ENCODE data around the gene CLDN18. TPM values are rescaled to one million over a fixed set of nuclear protein-coding genes. Genes with fewer than 3 reads are reported as not detected.

Gene CLDN18
- total RNA-seq, 1 donor from 2014 or later = not detected

DNA sequence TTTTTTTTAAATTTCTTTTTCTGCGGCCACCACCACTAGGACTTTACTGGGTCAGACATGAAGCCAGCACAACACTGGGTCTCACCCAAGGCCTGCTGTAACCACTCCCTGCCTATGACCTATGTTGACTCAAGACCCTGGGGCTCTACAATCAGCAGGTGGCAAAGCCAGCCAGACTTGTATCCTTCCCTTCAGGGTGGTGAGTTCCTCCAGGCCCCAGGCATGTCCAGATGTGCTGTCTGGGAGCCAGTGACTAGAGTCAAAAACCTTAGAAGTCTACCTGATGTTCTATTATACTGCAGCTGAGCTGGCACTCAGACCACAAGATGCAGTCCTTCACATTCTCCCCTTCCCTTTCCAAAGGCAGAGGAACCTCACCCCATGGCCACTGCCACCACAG lies 31.6 kb upstream of the CLDN18 start:
- no peak overlapping the region for H3K27ac Mint-ChIP-seq
- CTCF ChIA-PET = no interaction called here
- intact Hi-C loops (cut with micrococcal nuclease) = no loop called here
- no peak for TF ChIP-seq CTCF (IDR thresholded peaks at IDR 0.05)
- no peaks in the 10 kb centered on the region for H3K9me3 Mint-ChIP-seq
- no peaks in the 10 kb centered on the region for H3K36me3 Mint-ChIP-seq (ENCODE audit: low read depth)
- no peak overlapping the region for H3K4me3 Mint-ChIP-seq
- DNase-seq = no peak
- ATAC-seq (ENCODE audit: low read depth) = no peak
- H3K27me3 Mint-ChIP-seq = peaks cover 8% of the 10 kb centered on the region
- no peaks in the 10 kb centered on the region for H3K4me1 Mint-ChIP-seq
- POLR2A ChIA-PET = no interaction called here

GRCh38 chr3:137987723-137988122 lies 22.2 kb upstream of the CLDN18 start:
- intact Hi-C loops (cut with micrococcal nuclease) = no loop called here
- no peaks in the 10 kb centered on the region for H3K4me1 Mint-ChIP-seq
- H3K9me3 Mint-ChIP-seq = no peaks in the 10 kb centered on the region
- POLR2A ChIA-PET = no interaction called here
- H3K27ac Mint-ChIP-seq = no peak overlapping the region
- TF ChIP-seq CTCF (IDR thresholded peaks at IDR 0.05) = no peak
- CTCF ChIA-PET = no interaction called here
- no peak for DNase-seq
- H3K4me3 Mint-ChIP-seq = no peak overlapping the region
- no peak for ATAC-seq (ENCODE audit: low read depth)
- peaks cover 2% of the 10 kb centered on the region for H3K27me3 Mint-ChIP-seq
- no peaks in the 10 kb centered on the region for H3K36me3 Mint-ChIP-seq (ENCODE audit: low read depth)

DNA sequence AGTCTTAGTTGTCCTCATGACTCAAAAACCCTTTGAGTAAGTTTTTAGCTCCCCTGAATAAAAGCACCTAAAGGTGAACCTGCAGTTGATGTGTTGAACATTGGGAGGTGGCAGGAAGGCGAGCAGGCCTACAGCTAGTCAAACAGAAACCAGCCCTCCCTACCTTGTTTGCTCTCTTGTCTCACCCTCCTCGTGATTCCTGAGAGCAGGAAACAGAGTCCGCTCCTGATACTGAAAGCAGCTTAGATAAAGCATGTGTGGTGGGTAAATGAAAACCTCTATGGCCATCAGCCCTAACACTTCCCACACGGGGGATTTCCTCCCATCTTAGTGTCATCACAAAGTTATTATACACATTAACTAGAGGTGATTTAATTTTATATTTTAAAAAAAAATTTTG lies 21.8 kb upstream of the CLDN18 start:
- CTCF ChIA-PET = no interaction called here
- peaks cover 1% of the 10 kb centered on the region for H3K9me3 Mint-ChIP-seq
- no peak overlapping the region for H3K27ac Mint-ChIP-seq

DNA sequence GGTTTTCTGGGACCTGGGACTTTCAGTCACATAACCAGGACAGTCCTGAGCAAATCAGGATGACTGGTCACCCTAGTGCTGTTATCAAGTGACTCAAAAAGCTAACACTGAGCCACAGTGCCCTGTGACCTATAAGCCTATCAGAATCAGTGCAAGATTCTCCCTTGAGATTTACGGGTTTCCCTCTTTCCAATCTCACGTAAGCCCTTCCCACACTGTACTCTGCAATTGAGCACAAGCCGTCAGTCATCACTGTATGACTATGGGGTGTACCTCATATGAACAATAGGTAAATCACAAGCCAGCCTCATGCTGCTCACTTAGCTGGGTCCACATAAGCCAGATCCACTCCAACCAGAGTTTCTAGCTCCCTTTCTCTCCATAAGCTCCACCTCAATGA lies 21.0 kb upstream of the CLDN18 start:
- DNase-seq (no peak), ATAC-seq (ENCODE audit: low read depth) (no peak)
- POLR2A ChIA-PET = no interaction called here
- Mint-ChIP-seq H3K9me3 (peaks cover 8% of the 10 kb centered on the region), H3K27ac (no peak overlapping the region), H3K36me3 (ENCODE audit: low read depth) (no peaks in the 10 kb centered on the region), H3K4me1 (no peaks in the 10 kb centered on the region), H3K4me3 (no peak overlapping the region), H3K27me3 (no peaks in the 10 kb centered on the region)
- no peak for TF ChIP-seq CTCF (IDR thresholded peaks at IDR 0.05)
- intact Hi-C loops (cut with micrococcal nuclease) = no loop called here
- CTCF ChIA-PET = no interaction called here

More for the DNA sequence above, 21.8 kb upstream of the CLDN18 start:
- Mint-ChIP-seq H3K4me3 (no peak overlapping the region), H3K36me3 (ENCODE audit: low read depth) (no peaks in the 10 kb centered on the region), H3K4me1 (no peaks in the 10 kb centered on the region), H3K27me3 (peaks cover under 1% of the 10 kb centered on the region)
- DNase-seq (no peak), ATAC-seq (ENCODE audit: low read depth) (no peak)
- no peak for TF ChIP-seq CTCF (IDR thresholded peaks at IDR 0.05)
- intact Hi-C loops (cut with micrococcal nuclease) = no loop called here
- POLR2A ChIA-PET = no interaction called here

DNA sequence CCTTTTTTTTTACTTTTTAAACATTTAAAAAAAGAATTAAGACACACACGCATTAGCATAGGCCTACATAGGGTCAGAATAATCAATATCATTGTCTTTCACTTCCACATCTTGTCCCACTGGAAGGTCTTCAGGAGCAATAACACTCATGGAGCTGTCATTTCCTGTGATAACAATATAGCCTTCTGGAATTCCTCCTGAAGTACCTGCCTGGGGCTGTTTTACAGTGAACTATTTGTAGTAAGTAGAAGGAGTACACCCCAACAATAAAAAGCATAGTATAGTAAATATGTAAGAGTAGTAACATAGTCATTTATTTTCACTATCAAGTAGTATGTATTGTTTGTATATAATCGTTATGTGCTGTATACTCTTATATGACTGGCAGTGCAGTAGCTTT lies 19.5 kb upstream of the CLDN18 start:
- ATAC-seq (ENCODE audit: low read depth) (no peak), DNase-seq (no peak)
- POLR2A ChIA-PET = no interaction called here
- Mint-ChIP-seq H3K36me3 (ENCODE audit: low read depth) (no peaks in the 10 kb centered on the region), H3K9me3 (peaks cover 13% of the 10 kb centered on the region), H3K4me3 (no peak overlapping the region), H3K4me1 (no peaks in the 10 kb centered on the region), H3K27ac (no peak overlapping the region), H3K27me3 (no peaks in the 10 kb centered on the region)
- CTCF ChIA-PET = no interaction called here
- TF ChIP-seq CTCF (IDR thresholded peaks at IDR 0.05) = no peak
- intact Hi-C loops (cut with micrococcal nuclease) = no loop called here
